Keratinocyte (primary cell): ENCODE data around the gene NBEA. TPM values are rescaled to one million over a fixed set of nuclear protein-coding genes. Genes with fewer than 3 reads are reported as not detected.

Source experiments
- DNase-seq: peaks from one replicate; pipeline ENCODE4 v3.0.0-alpha.2; 2011; ENCODE audit warnings: low read depth, missing footprints, low spot score
- FAIRE-seq: peaks from 2 replicates; lab custom pipeline; 2011; peaks lifted over from hg19 to GRCh38; lab: Jason Lieb, UNC
- H2AFZ ChIP-seq: 2 replicates; pipeline ENCODE4 v1.6.0; 2012; ENCODE audit warnings: low read length, control low read depth, inconsistent platforms; ENCODE audit not compliant: control insufficient read depth
- H3K27ac ChIP-seq: 2 replicates; pipeline ENCODE4 v1.5.1; 2011; ENCODE audit warnings: low read length; ENCODE audit not compliant: control insufficient read depth, insufficient read depth
- H3K27me3 ChIP-seq: 3 replicates; pipeline ENCODE4 v1.6.0; 2011; ENCODE audit warnings: low read length; ENCODE audit not compliant: control insufficient read depth, insufficient read depth; ENCODE audit errors: extremely low read depth
- H3K36me3 ChIP-seq, 2 experiments: 2 replicates in 1 of 2; 3 replicates in 1 of 2; pipeline ENCODE4 v1.5.1; 2011; ENCODE audit warnings: low read length in 2 of 2, mild to moderate bottlenecking in 1 of 2; ENCODE audit not compliant: control insufficient read depth in 2 of 2, insufficient read depth in 2 of 2; ENCODE audit errors: extremely low read depth in 1 of 2
- H3K4me1 ChIP-seq: 3 replicates; pipeline ENCODE4 v1.5.1; 2011; ENCODE audit warnings: low read length; ENCODE audit not compliant: control insufficient read depth, insufficient read depth; ENCODE audit errors: extremely low read depth
- H3K4me2 ChIP-seq: 3 replicates; pipeline ENCODE4 v1.6.0; 2011; ENCODE audit warnings: low read depth, low read length; ENCODE audit not compliant: control insufficient read depth, insufficient read depth; ENCODE audit errors: extremely low read depth
- H3K4me3 ChIP-seq, 3 experiments: fragments of 200-600 bp in 1 of 3; sonication (generic) in 1 of 3; 2 replicates in 2 of 3; 3 replicates in 1 of 3; pipeline ENCODE4 v1.5.1; 2011 to 2016; ENCODE audit warnings: low read length in 3 of 3, mild to moderate bottlenecking in 3 of 3, control low read depth in 2 of 3, inconsistent platforms in 1 of 3, low read depth in 1 of 3, mixed read lengths in 1 of 3, mixed run types in 1 of 3, moderate library complexity in 1 of 3; ENCODE audit not compliant: control insufficient read depth in 2 of 3, insufficient read depth in 2 of 3; ENCODE audit errors: extremely low read depth in 1 of 3
- H3K79me2 ChIP-seq: 2 replicates; pipeline ENCODE4 v1.6.0; 2012; ENCODE audit warnings: low read length; ENCODE audit not compliant: control insufficient read depth, insufficient read depth
- H3K9ac ChIP-seq: 3 replicates; pipeline ENCODE4 v1.6.0; 2011; ENCODE audit warnings: low read length; ENCODE audit not compliant: control insufficient read depth, insufficient read depth; ENCODE audit errors: extremely low read depth
- H3K9me1 ChIP-seq: 3 replicates; pipeline ENCODE4 v1.6.0; 2011; ENCODE audit warnings: low read length; ENCODE audit not compliant: control insufficient read depth, insufficient read depth; ENCODE audit errors: extremely low read depth
- H3K9me3 ChIP-seq: 2 replicates; pipeline ENCODE4 v1.5.1; 2012; ENCODE audit warnings: low read depth, low read length; ENCODE audit not compliant: control insufficient read depth
- H4K20me1 ChIP-seq: 3 replicates; pipeline ENCODE4 v1.6.0; 2011; ENCODE audit warnings: low read length; ENCODE audit not compliant: control insufficient read depth, insufficient read depth; ENCODE audit errors: extremely low read depth
- EZH2 ChIP-seq: IDR thresholded peaks from one replicate; pipeline ENCODE4 v1.6.1; 2012; ENCODE audit warnings: inconsistent platforms, mild to moderate bottlenecking, low read length, moderate library complexity
- dilution Hi-C: fragments of 300-500 bp; cut with MboI; formaldehyde crosslinking; loops from one replicate; pipeline ENCODE4 v1.7.0; 2020; ENCODE audit warnings: low sequenced_read_pairs; ENCODE audit not compliant: extremely low pct_ligation_motif_present
- polyA plus RNA-seq, 5 experiments: library from polyadenylated mRNA; depleted of rRNA in 3 of 5; stranded (reverse) in 3 of 5; stranded (forward) in 1 of 5; unstranded in 1 of 5; fragments of >200 nt; gene quantifications; 1 replicate in 1 of 5; 2 replicates in 3 of 5; 3 replicates in 1 of 5; pipeline versions ENCODE4 v1.2.1 to v1.2.3, GENCODE V29; 2011 to 2012; ENCODE audit warnings: missing spikeins in 2 of 5, low read depth in 1 of 5, low replicate concordance in 1 of 5
- TF ChIP-seq, protein P1 (sequence below), 3 experiments: IDR thresholded peaks in 1 of 3; conservative IDR thresholded peaks in 1 of 3; optimal IDR thresholded peaks in 1 of 3; 2 replicates in 2 of 3; 3 replicates in 1 of 3; pipeline versions ENCODE3 to v1.5.1; 2011; ENCODE audit warnings: low read length in 3 of 3, mild to moderate bottlenecking in 3 of 3, moderate library complexity in 2 of 3, control low read depth in 1 of 3, inconsistent platforms in 1 of 3; ENCODE audit not compliant: insufficient read depth in 2 of 3; ENCODE audit errors: extremely low read depth in 1 of 3

The NBEA gene
- polyA plus RNA-seq, 1 donor (not counting 4 experiments of a cell fraction or from before 2014, with no cell fraction given): 0.05 TPM

DNA sequence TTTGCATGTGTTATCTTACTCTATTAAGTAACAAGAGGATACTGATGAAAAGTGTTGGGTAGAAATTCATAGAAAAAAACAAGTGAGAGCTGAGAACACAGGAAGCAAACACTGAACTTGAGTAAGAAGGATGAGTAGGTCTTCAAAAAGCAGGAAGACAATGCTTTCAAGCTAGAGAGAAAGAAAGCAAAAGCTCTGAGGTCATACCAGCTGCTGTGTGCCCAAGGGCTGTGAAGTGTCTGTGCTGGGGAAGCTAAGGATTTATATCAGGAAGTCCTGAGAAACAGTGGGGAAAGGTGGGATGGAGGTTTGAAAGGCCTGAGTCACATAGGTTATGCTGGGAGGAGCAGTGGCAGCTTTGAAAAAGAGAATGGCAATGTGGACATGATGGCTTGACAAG lies 679.9 kb downstream of the NBEA start:
- H3K36me3 ChIP-seq: no peaks in the 10 kb centered on the region
- H3K4me3 ChIP-seq: no peak overlapping the region
- H3K79me2 ChIP-seq: no peaks in the 10 kb centered on the region
- no peak overlapping the region for H3K27ac ChIP-seq
- no peak overlapping the region for H2AFZ ChIP-seq
- H3K4me2 ChIP-seq: no peak overlapping the region
- dilution Hi-C loops: no loop called here
- no peaks in the 10 kb centered on the region for H3K27me3 ChIP-seq
- TF ChIP-seq EZH2: no peak
- TF ChIP-seq, protein P1, sequence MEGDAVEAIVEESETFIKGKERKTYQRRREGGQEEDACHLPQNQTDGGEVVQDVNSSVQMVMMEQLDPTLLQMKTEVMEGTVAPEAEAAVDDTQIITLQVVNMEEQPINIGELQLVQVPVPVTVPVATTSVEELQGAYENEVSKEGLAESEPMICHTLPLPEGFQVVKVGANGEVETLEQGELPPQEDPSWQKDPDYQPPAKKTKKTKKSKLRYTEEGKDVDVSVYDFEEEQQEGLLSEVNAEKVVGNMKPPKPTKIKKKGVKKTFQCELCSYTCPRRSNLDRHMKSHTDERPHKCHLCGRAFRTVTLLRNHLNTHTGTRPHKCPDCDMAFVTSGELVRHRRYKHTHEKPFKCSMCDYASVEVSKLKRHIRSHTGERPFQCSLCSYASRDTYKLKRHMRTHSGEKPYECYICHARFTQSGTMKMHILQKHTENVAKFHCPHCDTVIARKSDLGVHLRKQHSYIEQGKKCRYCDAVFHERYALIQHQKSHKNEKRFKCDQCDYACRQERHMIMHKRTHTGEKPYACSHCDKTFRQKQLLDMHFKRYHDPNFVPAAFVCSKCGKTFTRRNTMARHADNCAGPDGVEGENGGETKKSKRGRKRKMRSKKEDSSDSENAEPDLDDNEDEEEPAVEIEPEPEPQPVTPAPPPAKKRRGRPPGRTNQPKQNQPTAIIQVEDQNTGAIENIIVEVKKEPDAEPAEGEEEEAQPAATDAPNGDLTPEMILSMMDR (optimal IDR thresholded peaks at IDR 0.05 in 1 of 3, IDR thresholded peaks at IDR 0.05 in 1 of 3, conservative IDR thresholded peaks at IDR 0.05 in 1 of 3; ENCODE audit: extremely low read depth in 1 of 3, insufficient read depth in 2 of 3, low read length in 3 of 3): no peak
- no peaks in the 10 kb centered on the region for H4K20me1 ChIP-seq
- no peaks in the 10 kb centered on the region for H3K4me1 ChIP-seq
- H3K9ac ChIP-seq: no peak overlapping the region
- no peaks in the 10 kb centered on the region for H3K9me3 ChIP-seq
- FAIRE-seq (no peak), DNase-seq (no peak)
- no peaks in the 10 kb centered on the region for H3K9me1 ChIP-seq

DNA sequence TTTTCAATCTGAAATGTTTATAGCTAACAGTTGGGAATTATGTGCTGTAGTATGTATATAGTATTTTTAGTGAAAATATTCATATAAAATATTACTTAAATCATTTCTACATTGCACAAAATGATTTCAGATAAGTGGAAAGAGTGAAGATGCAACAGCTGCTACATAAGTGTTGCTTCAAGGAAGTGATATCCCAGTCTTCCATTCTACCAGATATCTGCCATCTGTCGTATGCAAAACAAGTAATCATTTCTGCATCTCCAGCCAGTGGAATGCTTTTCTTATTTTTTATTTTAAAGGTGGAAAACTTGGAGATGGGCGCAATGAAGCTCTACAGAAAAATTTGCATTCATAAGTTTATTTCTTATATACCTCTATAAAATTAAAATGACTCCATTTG lies 687.0 kb downstream of the NBEA start:
- Histone ChIP-seq H3K27ac (no peak overlapping the region), H3K36me3 (no peaks in the 10 kb centered on the region), H4K20me1 (no peaks in the 10 kb centered on the region), H3K79me2 (no peaks in the 10 kb centered on the region), H2AFZ (no peak overlapping the region), H3K9ac (no peak overlapping the region), H3K4me3 (no peak overlapping the region), H3K27me3 (no peaks in the 10 kb centered on the region), H3K4me2 (no peak overlapping the region), H3K9me1 (no peaks in the 10 kb centered on the region), H3K4me1 (no peaks in the 10 kb centered on the region), H3K9me3 (no peaks in the 10 kb centered on the region)
- dilution Hi-C loops: no loop called here
- DNase-seq (no peak), FAIRE-seq (no peak)
- TF ChIP-seq, protein P1 (optimal IDR thresholded peaks at IDR 0.05 in 1 of 3, IDR thresholded peaks at IDR 0.05 in 1 of 3, conservative IDR thresholded peaks at IDR 0.05 in 1 of 3; ENCODE audit: extremely low read depth in 1 of 3, insufficient read depth in 2 of 3, low read length in 3 of 3): no peak
- TF ChIP-seq EZH2: no peak
